Midbrain (tissue), 1 donor: ENCODE measurements around the gene NPTN.
A peak's percentile ranks its signal among the peaks of the same experiment; 100 is the strongest.
"Not testable (repeated sequence)": the region's sequence is repeated elsewhere in the genome, so short reads cannot be mapped to it uniquely, and the experiment has no call there.

ENCODE experiments used
- DNase-seq: peaks from one replicate; lab custom pipeline; 2025; lab: John Stamatoyannopoulos, UW

The NPTN gene

DNA sequence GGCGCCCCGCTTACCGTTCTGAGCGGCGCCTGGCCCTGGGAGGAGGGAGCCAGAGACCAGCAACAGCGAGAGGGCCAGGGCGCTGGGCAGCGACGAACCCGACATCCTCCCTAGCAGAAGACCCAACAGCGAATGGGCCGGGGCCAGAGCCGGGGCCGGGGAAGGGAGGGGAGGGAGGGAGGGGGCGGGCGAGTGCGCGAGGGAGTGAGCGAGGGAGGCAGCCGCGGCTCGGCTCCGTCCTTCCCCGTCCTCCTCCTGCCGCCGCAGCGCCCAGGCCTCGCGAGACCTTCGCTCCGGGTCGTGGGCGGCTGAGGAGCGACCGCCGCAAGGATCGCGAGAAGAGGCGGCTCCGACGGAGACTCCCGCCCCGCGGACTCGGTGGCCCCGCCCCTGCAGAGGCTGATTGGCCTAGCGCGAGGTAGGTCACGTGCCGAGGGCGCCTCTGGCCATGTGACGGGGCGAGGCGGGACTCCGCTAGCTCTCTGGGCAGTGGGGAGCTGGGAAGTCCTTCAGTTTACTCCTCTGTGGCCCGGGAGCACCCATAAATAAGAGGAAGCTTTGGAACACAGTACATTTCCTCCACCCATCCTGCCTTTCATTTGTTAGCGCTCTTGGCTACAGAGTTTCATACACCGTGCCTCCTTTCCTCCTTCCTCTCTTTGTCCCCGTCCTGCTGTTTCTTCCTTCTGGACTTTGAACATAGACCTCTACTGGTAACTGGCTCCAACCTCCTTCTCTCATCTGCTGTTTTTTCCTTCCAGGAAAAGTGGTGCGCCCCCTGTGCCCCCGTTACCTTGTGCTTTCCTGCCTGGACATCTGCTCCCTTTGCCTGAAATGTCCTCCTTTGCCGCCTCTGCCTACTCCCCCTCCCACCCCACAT lies at the start of gene NPTN:
Gene NPTN (minus strand): TSS at position 279 of the 880 bp plus-strand sequence. CDS start 174 bp downstream, at position 105.
- peak; percentile 98 for DNase-seq

DNA sequence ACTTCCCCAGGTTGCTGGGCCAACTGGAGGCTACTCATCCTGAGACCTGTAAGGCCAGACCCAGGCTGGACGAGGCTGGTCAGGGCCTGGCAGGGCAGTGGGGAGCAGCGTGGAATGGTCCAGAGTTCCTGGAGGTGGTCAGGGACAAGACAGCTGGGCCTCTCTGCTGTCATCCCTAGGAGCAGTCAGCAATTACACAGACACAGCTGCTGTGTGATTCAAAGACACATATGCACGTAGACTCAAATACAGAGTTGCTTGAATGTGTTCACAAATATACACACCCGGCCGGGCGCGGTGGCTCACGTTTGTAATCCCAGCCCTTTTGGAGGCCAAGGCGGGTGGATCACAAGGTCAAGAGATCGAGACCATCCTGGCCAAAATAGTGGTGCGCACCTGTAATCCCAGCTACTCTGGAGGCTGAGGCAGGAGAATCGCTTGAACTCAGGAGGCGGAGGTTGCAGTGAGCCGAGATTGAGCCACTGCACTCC lies 49.5 kb upstream of the NPTN start:
- no peak for DNase-seq

DNA sequence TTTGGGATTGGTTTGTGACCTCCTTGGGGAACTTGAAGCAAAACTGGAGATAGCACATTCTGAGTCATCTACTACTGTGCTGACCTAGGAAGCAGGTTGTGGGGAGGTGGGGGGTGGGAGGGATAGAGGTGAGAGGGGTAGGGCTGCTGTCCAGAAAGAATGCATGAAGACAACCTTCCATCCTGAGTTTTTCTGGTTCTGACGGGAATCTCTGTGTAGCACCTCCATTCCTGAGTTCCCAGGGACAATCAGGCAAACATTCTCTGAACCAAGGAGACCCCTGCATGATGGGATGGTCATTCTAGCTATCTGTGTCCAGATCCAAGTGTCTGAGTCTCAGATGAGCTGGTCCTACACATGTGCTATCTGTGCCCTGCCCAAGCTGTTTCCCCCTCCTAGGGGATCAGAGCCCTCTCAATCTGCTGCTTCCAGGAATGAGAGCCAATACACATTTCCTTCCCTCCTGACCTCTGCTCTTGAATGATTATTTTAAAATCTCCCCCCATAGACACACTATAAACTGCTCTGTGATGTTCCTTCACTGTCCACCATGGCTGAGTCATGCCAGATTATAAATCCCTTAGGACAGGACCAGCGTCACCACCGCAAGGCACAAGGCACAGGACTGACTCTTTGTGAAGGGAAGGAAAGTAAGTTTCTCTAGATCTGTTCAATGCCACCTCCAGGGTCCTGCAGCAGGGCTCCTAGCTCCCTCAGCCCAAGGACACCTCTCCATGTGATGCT lies 48.8 kb upstream of the NPTN start:
- no peak for DNase-seq

- no peak for DNase-seq
These were observed 47.9 kb upstream of the NPTN start for GRCh38 chr15:73681063-73681462.

- DNase-seq, result no peak
These were observed 47.4 kb upstream of the NPTN start for GRCh38 chr15:73680549-73680948.

DNA sequence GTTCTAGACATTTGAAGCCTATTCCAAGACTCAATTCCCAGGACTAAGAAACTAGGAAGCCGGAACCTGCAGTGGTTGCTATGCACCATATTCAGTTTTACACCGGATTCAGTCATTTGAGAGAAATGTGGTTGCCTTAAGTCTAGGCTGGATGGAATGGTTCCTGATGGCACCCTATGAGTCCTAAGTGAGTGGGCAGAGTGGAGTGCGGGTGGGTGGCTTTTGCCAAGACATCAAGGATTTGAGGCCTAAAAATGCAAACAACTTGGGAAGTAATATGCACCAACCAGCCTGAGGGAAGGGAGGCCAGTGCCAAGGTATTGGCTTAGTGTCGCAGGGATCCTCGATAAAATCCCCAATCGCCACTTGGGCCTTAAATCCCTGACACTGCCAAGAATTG lies 46.8 kb upstream of the NPTN start:
- no peak for DNase-seq

DNA sequence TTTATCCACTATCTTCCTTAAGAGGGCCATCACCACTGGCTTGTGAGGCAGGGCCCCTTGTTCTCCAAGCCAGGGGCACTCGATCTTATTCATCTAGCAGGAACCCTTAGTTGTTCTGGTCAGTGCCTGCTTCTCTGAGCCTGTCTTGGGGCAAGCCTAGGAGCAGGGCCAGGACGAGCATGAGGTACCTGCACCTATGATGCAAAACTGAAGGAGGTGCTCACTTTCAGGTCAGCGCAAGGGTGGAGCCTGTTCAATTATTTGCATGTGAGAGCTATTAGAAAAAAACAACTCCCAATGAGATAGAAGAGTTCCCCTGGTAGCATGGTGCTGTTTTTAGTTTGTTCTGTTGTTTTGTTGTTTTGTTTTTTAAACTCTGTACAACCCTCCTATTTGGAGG lies 46.0 kb upstream of the NPTN start:
- no peak for DNase-seq

GRCh38 chr15:73678498-73678897 lies 45.3 kb upstream of the NPTN start:
- no peak for DNase-seq

DNA sequence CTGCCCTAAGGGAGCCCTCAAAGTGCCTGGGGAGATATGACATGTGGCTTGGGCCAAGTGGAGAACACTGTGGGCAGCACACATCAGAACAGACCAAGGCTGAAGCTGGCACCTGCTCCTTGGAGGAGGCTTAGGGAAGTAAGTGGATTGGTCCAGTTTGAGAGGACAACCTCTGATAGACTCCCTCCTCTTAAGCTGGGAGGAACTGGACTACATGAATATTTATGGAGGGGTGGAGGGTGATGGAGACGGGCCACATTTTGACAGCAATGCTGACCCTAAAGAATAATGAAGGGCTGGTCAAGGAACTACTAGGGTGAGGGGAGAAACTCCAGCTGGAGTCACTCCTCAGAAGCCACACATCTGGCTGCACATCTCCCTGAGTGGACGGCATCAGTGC lies 44.5 kb upstream of the NPTN start:
- DNase-seq, result no peak

DNA sequence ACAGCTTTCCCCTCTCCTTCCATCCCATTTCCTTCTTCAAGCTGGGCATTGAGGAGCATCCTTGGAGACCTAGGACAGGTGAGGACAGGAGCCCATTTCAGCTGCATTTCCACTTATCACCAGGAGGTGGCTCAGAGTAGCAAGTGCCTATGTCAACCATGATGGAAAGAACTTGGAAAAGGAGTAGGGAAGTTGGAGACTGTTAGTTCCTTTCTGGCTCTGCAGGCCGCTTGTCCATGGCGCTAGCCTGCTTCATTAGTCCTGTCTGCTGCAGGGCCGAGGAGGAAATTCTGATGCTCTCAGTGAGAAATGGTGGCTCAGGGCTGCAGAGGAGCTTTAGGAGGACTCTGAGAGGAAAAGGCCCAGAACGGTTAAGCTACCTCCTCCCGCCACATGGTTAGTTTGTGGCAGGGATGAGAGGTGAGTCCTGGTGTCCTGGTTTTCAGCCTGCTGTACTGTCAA lies 44.0 kb upstream of the NPTN start:
- no peak for DNase-seq

DNA sequence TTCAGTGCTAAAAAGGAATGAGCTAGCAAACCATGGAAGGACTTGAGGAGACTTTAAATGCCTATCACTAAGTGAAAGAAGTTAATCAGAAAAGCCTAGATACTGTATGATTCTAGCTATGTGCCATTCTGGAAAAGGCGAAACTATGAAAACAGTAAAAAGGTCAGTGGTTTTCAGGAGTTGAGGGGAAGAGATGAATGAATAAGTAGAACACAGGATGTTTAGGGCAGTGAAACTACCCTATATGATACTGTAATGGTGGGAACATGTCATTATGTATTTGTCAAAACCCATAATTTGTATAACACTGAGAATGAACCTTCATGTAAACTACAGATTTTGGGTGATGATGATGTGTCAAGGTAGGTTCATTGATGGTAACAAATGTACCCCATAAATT lies 41.4 kb upstream of the NPTN start:
- DNase-seq, result no peak

DNA sequence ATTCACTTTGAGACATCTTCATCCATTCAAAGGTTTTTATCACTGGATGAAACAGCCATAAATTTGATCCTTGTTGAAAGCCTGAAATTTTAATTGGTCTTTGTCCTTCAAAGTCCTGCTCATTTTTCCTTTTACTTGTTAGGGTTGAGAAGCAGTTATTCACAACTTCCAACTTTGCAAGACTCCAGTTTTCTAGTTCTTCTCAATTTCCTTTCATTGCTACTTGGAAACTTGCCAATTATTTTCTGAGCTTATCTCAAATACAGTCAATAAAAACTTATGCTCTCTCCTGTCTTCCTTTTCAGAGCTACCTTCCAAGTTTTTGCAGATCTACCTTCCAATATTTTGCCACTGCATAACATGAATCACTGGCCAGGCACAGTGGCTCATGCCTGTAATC lies 27.3 kb upstream of the NPTN start:
- DNase-seq, result no peak

GRCh38 chr15:73658645-73659044 lies 25.5 kb upstream of the NPTN start:
- DNase-seq, result no peak

DNA sequence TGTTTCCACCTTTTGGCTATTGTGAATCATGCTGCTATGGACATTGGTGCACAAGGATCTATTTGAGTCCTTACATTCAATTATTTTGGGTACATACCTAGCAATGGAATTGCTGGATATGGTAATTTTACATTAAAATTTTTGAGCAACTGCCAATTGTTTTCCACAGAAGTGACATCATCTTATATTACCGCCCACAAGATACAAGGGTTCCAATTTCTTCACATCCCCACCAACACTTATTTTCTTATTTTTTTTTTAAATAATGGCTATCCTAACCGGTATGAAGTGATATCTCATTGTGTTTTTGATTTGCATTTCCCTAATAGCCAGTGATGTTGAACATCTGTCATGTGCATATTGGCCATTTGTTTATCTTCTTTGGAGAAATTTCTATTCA lies 22.5 kb upstream of the NPTN start:
- DNase-seq, result no peak

DNA sequence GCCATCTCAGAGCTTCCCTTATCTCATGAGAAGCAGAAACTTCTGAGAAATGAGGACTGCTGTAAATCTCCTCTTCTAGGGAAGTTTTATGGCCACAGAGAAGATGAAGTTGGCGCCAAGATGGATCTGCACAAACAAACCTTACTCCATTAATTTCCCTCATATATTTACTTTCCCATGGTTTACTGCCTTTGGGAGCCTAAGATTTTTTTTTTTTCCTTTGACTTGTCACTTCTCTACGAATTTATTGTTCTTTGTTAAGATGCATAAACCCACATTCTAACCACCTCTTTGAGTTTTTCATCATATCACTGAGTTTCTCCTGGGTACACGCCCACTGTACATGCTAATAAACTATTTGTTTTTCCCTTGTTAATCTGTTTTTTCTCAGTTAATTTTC lies 21.5 kb upstream of the NPTN start:
- DNase-seq, result no peak

- DNase-seq, result no peak
These were observed 17.4 kb upstream of the NPTN start for GRCh38 chr15:73650416-73651126.

- no peak for DNase-seq
These were observed 14.8 kb upstream of the NPTN start for GRCh38 chr15:73648014-73648295.

DNA sequence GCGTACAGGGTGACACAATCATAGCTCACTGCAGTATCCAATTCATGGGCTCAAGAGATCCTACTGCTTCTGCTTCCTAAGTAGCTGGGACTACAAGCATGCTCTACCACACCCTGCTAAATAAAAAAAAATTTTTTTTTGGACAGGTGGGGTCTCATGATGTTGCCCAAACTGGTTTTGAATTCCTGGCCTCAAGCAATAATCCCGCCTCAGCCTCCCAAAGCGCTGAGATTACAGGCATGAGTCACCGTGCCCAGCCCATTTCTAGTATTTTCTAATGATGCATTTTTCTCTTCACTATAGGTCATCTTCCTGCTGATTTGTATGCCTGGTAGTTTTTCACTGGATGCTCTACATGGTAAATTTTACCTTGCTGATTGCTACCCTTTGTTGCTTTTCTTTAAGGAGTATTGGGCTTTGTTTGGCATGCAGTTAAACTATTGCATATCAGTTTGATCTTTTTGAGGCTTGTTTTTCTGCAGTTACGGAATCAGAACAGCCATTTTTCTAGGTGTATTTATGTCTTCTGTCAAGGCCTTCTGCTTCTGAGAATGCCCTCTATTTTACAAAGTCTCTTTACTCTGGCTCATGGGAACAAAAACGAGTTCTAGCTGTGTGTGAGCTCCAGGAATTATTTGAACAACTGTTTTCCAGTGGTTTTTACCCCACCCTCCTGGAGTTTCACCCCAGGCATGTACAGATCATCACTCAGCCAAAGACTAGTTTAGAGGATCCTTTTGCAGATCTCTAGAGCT lies 14.2 kb upstream of the NPTN start:
- no peak for DNase-seq

DNA sequence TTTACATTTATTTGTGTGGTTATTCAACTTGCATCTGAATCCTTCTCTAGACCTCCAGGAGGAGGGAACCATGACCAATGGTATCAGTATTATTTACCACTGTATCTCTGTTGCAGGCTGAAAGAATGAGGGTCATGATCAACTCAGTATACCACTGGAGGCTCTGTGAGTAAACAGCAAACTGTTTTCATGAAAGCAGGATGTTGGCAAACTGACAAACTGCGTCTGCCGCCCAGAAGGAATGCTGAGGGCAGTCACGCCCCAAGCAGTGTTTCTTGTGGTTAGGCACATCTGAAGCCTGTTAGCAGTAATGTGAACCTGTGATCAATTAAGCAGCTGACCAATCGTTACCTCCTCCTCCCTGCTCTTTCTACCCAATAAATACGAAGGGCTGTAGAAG lies 6.3 kb upstream of the NPTN start:
- not testable (repeated sequence) for DNase-seq

DNA sequence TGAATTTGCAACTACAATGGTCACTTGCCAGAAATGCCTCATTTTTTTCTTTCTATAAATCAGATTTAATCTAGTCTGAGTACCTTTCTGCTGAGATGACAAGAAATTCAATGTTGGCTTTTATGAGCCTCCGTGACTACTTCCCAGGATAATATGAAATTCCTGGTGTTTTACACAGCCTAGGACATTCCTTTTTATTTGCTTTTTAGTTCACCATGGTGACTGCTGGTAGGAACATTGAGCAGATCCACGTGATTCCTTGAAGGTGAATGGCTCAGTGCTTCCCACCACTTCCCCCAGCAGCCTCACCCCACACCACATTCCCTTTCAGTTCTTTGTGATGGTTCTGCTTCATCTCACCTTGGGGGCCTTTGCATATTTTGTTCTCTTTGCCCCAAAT lies 4.3 kb upstream of the NPTN start:
- DNase-seq, result no peak

DNA sequence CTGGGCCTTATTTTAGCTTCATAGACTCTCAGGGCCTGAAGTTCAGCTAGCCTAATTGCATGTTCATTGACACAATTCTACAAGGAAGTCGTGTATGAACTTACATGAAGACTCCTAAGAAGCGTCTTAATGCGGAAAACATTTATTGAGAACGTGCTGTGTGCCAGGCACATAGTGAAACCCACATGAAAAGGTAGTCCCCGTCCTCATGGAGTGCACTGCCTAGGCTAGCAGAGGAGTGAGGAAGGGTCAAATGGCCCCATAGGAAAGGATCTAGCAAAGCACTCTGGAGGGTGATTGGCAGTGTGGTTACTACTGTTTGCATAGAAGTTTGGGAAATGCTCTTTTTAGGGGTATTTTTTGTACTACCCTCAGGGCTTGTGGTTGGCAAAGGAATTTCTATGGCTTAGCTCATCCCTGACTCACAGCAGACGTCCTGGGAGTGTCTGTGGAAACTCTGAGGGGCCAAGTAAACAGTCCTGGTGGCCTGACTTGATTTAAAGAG lies 854 bp upstream of the NPTN start:
- no peak for DNase-seq

- no peak for DNase-seq
These were observed 525 bp downstream of the NPTN start for GRCh38 chr15:73632670-73633058.
